ENCODE measurements around the gene KCNF1.

DNA sequence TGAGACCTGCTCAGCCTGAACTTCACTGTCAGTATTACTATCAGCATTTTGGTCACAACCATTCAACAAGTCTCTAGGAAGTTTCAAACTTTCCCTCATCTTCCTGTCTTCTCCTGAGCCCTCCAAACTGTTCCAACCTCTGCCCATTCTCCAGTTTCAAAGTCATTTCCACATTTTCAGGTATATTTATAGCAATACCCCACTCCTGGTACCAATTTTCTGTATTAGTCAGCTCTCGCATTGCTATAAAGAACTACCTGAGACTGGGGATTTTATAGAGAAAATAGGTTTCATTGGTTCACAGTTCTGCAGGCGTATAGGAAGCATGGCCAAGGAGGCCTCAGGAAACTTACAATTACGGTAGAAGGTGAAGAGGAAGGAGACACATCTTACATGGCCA lies 27.3 kb downstream of the KCNF1 start:
- TF ChIP-seq, protein P1, sequence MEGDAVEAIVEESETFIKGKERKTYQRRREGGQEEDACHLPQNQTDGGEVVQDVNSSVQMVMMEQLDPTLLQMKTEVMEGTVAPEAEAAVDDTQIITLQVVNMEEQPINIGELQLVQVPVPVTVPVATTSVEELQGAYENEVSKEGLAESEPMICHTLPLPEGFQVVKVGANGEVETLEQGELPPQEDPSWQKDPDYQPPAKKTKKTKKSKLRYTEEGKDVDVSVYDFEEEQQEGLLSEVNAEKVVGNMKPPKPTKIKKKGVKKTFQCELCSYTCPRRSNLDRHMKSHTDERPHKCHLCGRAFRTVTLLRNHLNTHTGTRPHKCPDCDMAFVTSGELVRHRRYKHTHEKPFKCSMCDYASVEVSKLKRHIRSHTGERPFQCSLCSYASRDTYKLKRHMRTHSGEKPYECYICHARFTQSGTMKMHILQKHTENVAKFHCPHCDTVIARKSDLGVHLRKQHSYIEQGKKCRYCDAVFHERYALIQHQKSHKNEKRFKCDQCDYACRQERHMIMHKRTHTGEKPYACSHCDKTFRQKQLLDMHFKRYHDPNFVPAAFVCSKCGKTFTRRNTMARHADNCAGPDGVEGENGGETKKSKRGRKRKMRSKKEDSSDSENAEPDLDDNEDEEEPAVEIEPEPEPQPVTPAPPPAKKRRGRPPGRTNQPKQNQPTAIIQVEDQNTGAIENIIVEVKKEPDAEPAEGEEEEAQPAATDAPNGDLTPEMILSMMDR (IDR thresholded peaks at IDR 0.05): no peak
- TF ChIP-seq POLR2A (IDR thresholded peaks at IDR 0.05): no peak
